ENCODE measurements around the gene FAM47E. TPM values are rescaled to one million over a fixed set of nuclear protein-coding genes. Genes with fewer than 3 reads are reported as not detected.

The FAM47E gene
- total and polyA plus RNA-seq, 2 of the 8 experiments (the other 6 are each of a cell fraction or from before 2014, with no cell fraction given) = 1.3 to 1.4 TPM

DNA sequence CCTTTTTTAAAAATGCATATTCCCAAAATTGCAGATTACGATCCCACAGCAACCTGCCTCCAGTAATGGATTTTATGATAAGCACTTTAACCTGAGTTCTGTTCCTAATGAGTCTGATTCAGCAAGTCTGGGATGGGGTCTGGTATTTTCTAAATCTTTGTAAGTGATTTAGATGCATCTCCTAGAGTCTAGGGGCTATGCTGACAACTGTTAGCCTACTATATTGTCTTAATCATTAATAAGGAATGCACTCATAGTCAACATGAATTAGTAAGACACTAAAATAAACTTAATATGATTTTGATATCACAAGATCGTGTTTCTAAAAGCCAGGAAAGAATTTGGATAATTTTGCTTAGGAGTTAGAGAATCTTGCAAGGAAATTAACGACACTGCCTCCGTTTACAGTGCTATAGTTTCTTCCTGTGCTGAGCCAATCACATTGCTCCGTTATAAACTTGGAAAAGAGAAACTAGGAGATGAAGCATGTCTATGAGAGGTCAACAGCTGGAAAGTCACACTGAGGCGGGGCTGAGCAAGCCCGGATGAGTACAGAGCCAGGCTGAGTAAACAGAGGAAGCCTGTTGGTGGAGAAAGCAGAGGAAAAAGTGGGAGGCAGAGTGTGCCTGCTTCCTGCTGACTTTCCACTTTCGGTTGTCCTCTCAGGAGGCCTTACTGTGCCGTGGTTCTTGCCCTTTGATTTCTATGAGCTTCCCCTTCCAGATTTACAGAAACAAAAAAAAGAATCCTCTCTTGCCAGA is 43.3 kb upstream of the FAM47E start (continued):
- TF ChIP-seq, protein P1, sequence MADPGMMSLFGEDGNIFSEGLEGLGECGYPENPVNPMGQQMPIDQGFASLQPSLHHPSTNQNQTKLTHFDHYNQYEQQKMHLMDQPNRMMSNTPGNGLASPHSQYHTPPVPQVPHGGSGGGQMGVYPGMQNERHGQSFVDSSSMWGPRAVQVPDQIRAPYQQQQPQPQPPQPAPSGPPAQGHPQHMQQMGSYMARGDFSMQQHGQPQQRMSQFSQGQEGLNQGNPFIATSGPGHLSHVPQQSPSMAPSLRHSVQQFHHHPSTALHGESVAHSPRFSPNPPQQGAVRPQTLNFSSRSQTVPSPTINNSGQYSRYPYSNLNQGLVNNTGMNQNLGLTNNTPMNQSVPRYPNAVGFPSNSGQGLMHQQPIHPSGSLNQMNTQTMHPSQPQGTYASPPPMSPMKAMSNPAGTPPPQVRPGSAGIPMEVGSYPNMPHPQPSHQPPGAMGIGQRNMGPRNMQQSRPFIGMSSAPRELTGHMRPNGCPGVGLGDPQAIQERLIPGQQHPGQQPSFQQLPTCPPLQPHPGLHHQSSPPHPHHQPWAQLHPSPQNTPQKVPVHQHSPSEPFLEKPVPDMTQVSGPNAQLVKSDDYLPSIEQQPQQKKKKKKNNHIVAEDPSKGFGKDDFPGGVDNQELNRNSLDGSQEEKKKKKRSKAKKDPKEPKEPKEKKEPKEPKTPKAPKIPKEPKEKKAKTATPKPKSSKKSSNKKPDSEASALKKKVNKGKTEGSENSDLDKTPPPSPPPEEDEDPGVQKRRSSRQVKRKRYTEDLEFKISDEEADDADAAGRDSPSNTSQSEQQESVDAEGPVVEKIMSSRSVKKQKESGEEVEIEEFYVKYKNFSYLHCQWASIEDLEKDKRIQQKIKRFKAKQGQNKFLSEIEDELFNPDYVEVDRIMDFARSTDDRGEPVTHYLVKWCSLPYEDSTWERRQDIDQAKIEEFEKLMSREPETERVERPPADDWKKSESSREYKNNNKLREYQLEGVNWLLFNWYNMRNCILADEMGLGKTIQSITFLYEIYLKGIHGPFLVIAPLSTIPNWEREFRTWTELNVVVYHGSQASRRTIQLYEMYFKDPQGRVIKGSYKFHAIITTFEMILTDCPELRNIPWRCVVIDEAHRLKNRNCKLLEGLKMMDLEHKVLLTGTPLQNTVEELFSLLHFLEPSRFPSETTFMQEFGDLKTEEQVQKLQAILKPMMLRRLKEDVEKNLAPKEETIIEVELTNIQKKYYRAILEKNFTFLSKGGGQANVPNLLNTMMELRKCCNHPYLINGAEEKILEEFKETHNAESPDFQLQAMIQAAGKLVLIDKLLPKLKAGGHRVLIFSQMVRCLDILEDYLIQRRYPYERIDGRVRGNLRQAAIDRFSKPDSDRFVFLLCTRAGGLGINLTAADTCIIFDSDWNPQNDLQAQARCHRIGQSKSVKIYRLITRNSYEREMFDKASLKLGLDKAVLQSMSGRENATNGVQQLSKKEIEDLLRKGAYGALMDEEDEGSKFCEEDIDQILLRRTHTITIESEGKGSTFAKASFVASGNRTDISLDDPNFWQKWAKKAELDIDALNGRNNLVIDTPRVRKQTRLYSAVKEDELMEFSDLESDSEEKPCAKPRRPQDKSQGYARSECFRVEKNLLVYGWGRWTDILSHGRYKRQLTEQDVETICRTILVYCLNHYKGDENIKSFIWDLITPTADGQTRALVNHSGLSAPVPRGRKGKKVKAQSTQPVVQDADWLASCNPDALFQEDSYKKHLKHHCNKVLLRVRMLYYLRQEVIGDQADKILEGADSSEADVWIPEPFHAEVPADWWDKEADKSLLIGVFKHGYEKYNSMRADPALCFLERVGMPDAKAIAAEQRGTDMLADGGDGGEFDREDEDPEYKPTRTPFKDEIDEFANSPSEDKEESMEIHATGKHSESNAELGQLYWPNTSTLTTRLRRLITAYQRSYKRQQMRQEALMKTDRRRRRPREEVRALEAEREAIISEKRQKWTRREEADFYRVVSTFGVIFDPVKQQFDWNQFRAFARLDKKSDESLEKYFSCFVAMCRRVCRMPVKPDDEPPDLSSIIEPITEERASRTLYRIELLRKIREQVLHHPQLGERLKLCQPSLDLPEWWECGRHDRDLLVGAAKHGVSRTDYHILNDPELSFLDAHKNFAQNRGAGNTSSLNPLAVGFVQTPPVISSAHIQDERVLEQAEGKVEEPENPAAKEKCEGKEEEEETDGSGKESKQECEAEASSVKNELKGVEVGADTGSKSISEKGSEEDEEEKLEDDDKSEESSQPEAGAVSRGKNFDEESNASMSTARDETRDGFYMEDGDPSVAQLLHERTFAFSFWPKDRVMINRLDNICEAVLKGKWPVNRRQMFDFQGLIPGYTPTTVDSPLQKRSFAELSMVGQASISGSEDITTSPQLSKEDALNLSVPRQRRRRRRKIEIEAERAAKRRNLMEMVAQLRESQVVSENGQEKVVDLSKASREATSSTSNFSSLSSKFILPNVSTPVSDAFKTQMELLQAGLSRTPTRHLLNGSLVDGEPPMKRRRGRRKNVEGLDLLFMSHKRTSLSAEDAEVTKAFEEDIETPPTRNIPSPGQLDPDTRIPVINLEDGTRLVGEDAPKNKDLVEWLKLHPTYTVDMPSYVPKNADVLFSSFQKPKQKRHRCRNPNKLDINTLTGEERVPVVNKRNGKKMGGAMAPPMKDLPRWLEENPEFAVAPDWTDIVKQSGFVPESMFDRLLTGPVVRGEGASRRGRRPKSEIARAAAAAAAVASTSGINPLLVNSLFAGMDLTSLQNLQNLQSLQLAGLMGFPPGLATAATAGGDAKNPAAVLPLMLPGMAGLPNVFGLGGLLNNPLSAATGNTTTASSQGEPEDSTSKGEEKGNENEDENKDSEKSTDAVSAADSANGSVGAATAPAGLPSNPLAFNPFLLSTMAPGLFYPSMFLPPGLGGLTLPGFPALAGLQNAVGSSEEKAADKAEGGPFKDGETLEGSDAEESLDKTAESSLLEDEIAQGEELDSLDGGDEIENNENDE (IDR thresholded peaks at IDR 0.05; ENCODE audit: insufficient replicate concordance, low read length) = no peak
- TF ChIP-seq SP2 (IDR thresholded peaks at IDR 0.05; ENCODE audit: low read length) (no peak), SUZ12 (IDR thresholded peaks at IDR 0.05; ENCODE audit: low read length) (no peak), HDAC6 (IDR thresholded peaks at IDR 0.05; ENCODE audit: low read depth, low read length) (no peak), POLR2A (IDR thresholded peaks at IDR 0.05; ENCODE audit: control extremely low read depth in 1 of 2, low read depth in 2 of 2, low read length in 2 of 2) (no peak), POU5F1 (IDR thresholded peaks at IDR 0.05; ENCODE audit: low read depth, low read length) (no peak), TCF12 (IDR thresholded peaks at IDR 0.05; ENCODE audit: low read depth, low read length) (no peak)
- TF ChIP-seq, protein P2, sequence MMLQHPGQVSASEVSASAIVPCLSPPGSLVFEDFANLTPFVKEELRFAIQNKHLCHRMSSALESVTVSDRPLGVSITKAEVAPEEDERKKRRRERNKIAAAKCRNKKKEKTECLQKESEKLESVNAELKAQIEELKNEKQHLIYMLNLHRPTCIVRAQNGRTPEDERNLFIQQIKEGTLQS (IDR thresholded peaks at IDR 0.05; ENCODE audit: insufficient read depth, low read depth, low read length) = no peak

All from H1 (cell line).